SJSA1 (cell line): ENCODE results near the gene PLAGL1. TPM values are rescaled to one million over a fixed set of nuclear protein-coding genes. Genes with fewer than 3 reads are reported as not detected.

Experiments used
- DNase-seq, 2 experiments: peaks; one replicate each; pipeline ENCODE4 v3.0.0-alpha.2; 2015 to 2020; ENCODE audit warnings: low spot score in 2 of 2, low read depth in 1 of 2
- H3K27ac ChIP-seq: fragments of 250-450 bp; sonication (Bioruptor Pico); 2 replicates; pipeline ENCODE4 v1.5.1; 2020; ENCODE audit warnings: mild to moderate bottlenecking, moderate library complexity
- H3K27me3 ChIP-seq: fragments of 250-450 bp; sonication (Bioruptor Pico); replicated peaks from 2 replicates; pipeline ENCODE4 v1.5.1; 2020; ENCODE audit warnings: mild to moderate bottlenecking, moderate library complexity
- H3K36me3 ChIP-seq: fragments of 250-450 bp; sonication (Bioruptor Pico); 2 replicates; pipeline ENCODE4 v1.5.1; 2020; ENCODE audit warnings: mild to moderate bottlenecking
- H3K4me1 ChIP-seq: fragments of 250-450 bp; sonication (Bioruptor Pico); replicated peaks from 2 replicates; pipeline ENCODE4 v1.6.1; 2021; ENCODE audit warnings: mild to moderate bottlenecking
- H3K4me3 ChIP-seq: fragments of 250-450 bp; sonication (Bioruptor Pico); 2 replicates; pipeline ENCODE4 v1.5.1; 2020; ENCODE audit warnings: mild to moderate bottlenecking
- H3K9me3 ChIP-seq: fragments of 250-450 bp; sonication (Bioruptor Pico); replicated peaks from 2 replicates; pipeline ENCODE4 v1.5.1; 2020; ENCODE audit warnings: mild to moderate bottlenecking
- total RNA-seq: library from RNA; depleted of rRNA; stranded (reverse); fragments of >200 nt; shearing (Covaris generic); gene quantifications from 2 replicates; pipeline ENCODE4 v1.2.3, GENCODE V29; 2014

PLAGL1 gene
- total RNA-seq, 1 experiment from 2014 or later, result 7.2 TPM

DNA sequence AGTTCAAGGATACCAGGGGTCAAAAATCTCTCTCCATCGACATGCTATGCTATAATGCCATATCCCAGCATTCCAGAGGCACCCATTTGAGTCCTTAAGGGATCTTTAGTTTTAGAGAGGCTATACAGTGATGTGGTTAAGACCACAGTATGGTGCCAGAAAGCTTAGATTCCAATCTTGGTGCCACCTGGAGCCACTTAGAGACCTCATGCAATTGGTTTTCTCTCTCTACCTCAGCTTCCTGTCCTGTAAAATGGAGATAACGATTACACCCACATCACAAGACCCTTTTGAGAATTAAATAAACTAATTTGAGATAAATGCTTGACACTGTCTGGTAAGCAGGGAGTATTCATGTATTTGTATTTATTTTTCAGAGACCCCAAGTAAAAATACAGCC, 39.0 kb downstream of the PLAGL1 start:
- Histone ChIP-seq H3K36me3 (no peaks in the 10 kb centered on the region), H3K9me3 (no peaks in the 10 kb centered on the region), H3K4me1 (0 out of 2 replicates have a peak, but pooled peaks cover 7% of the 10 kb centered on the region), H3K4me3 (no peak overlapping the region), H3K27me3 (no peaks in the 10 kb centered on the region; the same call in 1 of the 2 replicates), H3K27ac (no peak overlapping the region)
- DNase-seq, result no peak

GRCh38 chr6:143967706-143968376, 40.2 kb downstream of the PLAGL1 start:
- no peak overlapping the region for H3K27ac ChIP-seq
- H3K36me3 ChIP-seq, result no peaks in the 10 kb centered on the region
- H3K9me3 ChIP-seq, result no peaks in the 10 kb centered on the region
- DNase-seq, result no peak
- H3K4me3 ChIP-seq, result no peak overlapping the region
- peaks cover 9% of the 10 kb centered on the region for H3K4me1 ChIP-seq
- H3K27me3 ChIP-seq, result no peaks in the 10 kb centered on the region; the same call in 1 of the 2 replicates

- Histone ChIP-seq H3K4me3 (no peak overlapping the region), H3K27me3 (peaks cover 2% of the 10 kb centered on the region), H3K36me3 (no peaks in the 10 kb centered on the region), H3K9me3 (no peaks in the 10 kb centered on the region), H3K27ac (no peak overlapping the region), H3K4me1 (peaks cover 12% of the 10 kb centered on the region)
- no peak for DNase-seq
Observed at GRCh38 chr6:143966312-143966711, 41.7 kb downstream of the PLAGL1 start.

DNA sequence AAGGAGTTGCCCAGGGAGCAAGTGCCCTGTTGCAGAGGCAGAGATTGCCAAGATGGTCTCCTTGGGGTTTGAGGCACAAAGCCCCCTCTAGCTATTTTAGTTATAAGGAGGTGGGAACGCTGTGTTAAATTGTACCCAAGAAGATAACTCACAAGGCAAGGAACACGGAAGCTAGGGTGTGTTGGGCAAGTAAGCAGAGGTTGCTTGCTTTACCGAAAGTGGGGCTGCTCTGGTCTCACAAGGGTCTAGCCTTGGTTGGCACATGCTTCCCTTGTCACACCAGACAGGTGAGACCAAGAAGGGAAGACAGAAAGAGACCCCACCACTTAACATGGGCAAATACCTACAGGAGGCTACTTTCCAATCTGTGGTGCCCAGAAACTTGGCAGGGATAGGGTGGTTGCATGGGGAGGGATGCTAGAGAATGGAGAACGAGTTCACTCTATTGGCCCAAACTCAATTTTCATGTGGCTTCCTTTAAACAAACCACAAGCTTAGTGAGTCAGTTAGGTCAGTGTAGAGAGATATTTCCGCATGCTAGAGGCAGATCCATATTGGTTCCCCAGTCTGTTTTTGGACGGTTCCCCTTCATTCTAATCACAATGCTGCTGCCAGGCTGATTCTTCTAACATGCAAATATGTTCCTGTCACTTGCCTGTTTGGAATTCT, 42.4 kb downstream of the PLAGL1 start:
- H3K27me3 ChIP-seq, result peaks cover 7% of the 10 kb centered on the region
- DNase-seq, result no peak
- no peak overlapping the region for H3K27ac ChIP-seq
- peaks cover 12% of the 10 kb centered on the region for H3K4me1 ChIP-seq
- no peak overlapping the region for H3K4me3 ChIP-seq
- H3K9me3 ChIP-seq, result no peaks in the 10 kb centered on the region
- H3K36me3 ChIP-seq, result no peaks in the 10 kb centered on the region

DNA sequence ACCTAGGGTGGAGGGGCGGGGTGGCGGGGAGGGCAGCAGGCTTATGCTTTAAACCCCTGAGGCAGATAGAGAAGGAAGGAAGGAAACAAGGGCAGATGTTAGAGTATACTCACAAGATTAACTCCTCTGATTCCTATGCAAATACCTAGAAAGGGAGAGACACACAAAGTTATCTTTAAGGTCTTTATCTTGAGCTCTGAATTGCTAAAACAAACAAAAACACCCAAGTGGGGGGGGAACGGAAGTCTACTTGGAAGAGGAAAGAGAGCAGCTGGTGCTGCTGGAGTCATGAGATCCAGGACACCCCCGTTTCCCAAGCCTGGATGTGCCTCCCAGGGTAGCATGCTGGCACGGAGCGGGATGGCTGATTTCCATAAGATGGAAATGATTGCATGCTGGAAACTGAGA, 43.4 kb downstream of the PLAGL1 start:
- Histone ChIP-seq H3K4me1 (peaks cover 14% of the 10 kb centered on the region), H3K36me3 (no peaks in the 10 kb centered on the region), H3K4me3 (no peak overlapping the region), H3K27ac (no peak overlapping the region), H3K27me3 (peaks cover 10% of the 10 kb centered on the region), H3K9me3 (no peaks in the 10 kb centered on the region)
- no peak for DNase-seq

GRCh38 chr6:143963158-143963919, 44.7 kb downstream of the PLAGL1 start:
- Histone ChIP-seq H3K36me3 (no peaks in the 10 kb centered on the region), H3K27ac (no peak overlapping the region), H3K4me1 (peaks cover 27% of the 10 kb centered on the region), H3K9me3 (no peaks in the 10 kb centered on the region), H3K4me3 (no peak overlapping the region), H3K27me3 (peaks cover 10% of the 10 kb centered on the region)
- DNase-seq, result no peak

GRCh38 chr6:143961886-143962878, 45.9 kb downstream of the PLAGL1 start:
- Histone ChIP-seq H3K36me3 (no peaks in the 10 kb centered on the region), H3K4me3 (no peak overlapping the region), H3K4me1 (peaks cover 39% of the 10 kb centered on the region), H3K27me3 (peaks cover 10% of the 10 kb centered on the region), H3K27ac (no peak overlapping the region), H3K9me3 (no peaks in the 10 kb centered on the region)
- peak in 1 of 2 experiments; percentile 53 for DNase-seq

DNA sequence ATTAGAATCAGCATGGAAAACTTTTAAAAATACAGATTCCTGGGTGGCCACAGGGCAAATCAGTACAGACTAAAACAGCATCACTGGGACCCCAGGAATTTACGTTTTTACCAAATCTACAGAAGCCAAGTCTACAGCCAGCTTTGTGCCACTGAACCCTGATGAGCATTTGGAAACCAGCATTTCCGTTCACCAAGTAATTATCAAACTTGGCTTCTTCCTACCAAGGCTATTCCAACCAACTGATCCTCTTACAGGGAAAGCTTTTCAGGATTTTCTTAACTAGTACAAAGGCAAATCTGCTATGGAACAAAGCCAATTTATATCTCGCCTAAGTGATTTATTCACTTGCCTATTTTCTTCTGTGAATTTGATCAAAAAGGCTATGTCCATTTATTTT, 47.0 kb downstream of the PLAGL1 start:
- no peak for DNase-seq
- Histone ChIP-seq H3K4me1 (peaks cover 49% of the 10 kb centered on the region), H3K4me3 (no peak overlapping the region), H3K27ac (no peak overlapping the region), H3K27me3 (peaks cover 10% of the 10 kb centered on the region), H3K9me3 (no peaks in the 10 kb centered on the region), H3K36me3 (no peaks in the 10 kb centered on the region)

DNA sequence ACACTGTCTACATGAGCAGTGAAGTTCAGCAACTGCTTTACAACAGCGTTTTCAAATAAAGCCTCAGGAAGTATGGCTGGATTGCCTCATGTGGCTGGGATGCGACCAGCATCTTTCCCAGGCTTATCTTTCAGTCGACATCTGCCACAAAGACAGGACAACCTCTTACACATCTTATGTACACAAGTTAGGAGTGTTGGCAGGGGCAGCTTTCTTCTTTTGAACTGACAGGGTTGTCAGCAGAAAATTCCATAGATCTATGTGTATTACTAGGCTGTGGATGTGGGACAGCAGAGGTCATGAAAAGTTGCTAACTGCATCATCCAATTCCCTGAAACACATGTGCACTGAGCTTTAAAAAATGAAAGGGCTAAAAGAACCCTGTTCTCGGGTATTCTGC, 48.1 kb downstream of the PLAGL1 start:
- H3K36me3 ChIP-seq, result no peaks in the 10 kb centered on the region
- no peak overlapping the region for H3K27ac ChIP-seq
- H3K4me1 ChIP-seq, result peaks cover 57% of the 10 kb centered on the region
- H3K9me3 ChIP-seq, result no peaks in the 10 kb centered on the region
- peaks cover 10% of the 10 kb centered on the region for H3K27me3 ChIP-seq
- DNase-seq, result no peak
- H3K4me3 ChIP-seq, result no peak overlapping the region

DNA sequence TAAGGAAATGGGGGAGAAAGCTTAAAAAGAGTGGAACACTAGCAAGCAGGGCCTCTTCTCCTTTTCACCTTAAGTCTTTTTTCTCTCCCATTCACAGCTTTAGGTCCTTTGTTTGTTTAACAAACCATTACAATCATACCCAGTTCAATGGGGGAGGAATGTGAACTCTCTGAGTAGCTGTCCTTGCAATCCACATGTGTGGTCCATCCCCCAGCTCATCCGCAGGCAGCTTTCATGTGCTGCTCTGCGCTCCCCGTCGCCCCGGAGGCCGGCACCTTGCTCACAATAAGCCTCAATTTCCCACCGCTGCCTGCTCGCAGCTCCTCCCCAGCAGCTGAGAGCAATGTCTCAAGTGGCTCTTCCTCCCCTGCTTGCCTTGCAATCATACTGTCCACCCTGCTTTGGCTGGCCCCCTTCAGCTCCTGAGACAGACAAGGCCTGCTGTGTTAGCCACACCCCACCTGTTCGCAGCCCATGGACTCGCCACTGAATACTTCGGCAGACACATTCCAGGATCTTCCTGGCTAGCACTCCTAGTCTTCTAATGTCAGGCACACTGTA, 49.1 kb downstream of the PLAGL1 start:
- no peaks in the 10 kb centered on the region for H3K9me3 ChIP-seq
- no peak overlapping the region for H3K27ac ChIP-seq
- H3K27me3 ChIP-seq, result peaks cover 10% of the 10 kb centered on the region
- H3K4me3 ChIP-seq, result no peak overlapping the region
- H3K36me3 ChIP-seq, result no peaks in the 10 kb centered on the region
- peak; percentile 80 to 85 for DNase-seq
- peaks cover 57% of the 10 kb centered on the region for H3K4me1 ChIP-seq

- H3K4me3 ChIP-seq, result no peak overlapping the region
- no peak overlapping the region for H3K27ac ChIP-seq
- peaks cover 10% of the 10 kb centered on the region for H3K27me3 ChIP-seq
- peaks cover 54% of the 10 kb centered on the region for H3K4me1 ChIP-seq
- no peaks in the 10 kb centered on the region for H3K9me3 ChIP-seq
- no peaks in the 10 kb centered on the region for H3K36me3 ChIP-seq
- DNase-seq, result no peak
Observed at GRCh38 chr6:143957679-143958274, 50.3 kb downstream of the PLAGL1 start.

- Histone ChIP-seq H3K27me3 (peaks cover 5% of the 10 kb centered on the region), H3K36me3 (no peaks in the 10 kb centered on the region), H3K27ac (peak overlapping the region; percentile 28), H3K4me1 (peaks cover 56% of the 10 kb centered on the region), H3K9me3 (no peaks in the 10 kb centered on the region), H3K4me3 (no peak overlapping the region)
- DNase-seq, result peak; percentile 69 to 75
Observed at GRCh38 chr6:143955971-143956370, 52.1 kb downstream of the PLAGL1 start.
